ENCODE measurements around the gene HEG1.

GRCh38 chr3:124950026-124950425, 105.8 kb downstream of the HEG1 start:
- TF ChIP-seq YY1 (IDR thresholded peaks at IDR 0.05; ENCODE audit: low read depth, low read length), result no peak
- TF ChIP-seq, protein P1, sequence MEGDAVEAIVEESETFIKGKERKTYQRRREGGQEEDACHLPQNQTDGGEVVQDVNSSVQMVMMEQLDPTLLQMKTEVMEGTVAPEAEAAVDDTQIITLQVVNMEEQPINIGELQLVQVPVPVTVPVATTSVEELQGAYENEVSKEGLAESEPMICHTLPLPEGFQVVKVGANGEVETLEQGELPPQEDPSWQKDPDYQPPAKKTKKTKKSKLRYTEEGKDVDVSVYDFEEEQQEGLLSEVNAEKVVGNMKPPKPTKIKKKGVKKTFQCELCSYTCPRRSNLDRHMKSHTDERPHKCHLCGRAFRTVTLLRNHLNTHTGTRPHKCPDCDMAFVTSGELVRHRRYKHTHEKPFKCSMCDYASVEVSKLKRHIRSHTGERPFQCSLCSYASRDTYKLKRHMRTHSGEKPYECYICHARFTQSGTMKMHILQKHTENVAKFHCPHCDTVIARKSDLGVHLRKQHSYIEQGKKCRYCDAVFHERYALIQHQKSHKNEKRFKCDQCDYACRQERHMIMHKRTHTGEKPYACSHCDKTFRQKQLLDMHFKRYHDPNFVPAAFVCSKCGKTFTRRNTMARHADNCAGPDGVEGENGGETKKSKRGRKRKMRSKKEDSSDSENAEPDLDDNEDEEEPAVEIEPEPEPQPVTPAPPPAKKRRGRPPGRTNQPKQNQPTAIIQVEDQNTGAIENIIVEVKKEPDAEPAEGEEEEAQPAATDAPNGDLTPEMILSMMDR (IDR thresholded peaks at IDR 0.05; ENCODE audit: control extremely low read depth in 1 of 3, insufficient read depth in 1 of 3, low read depth in 1 of 3, low read length in 3 of 3), result no peak
- TF ChIP-seq POLR2A (IDR thresholded peaks at IDR 0.05; ENCODE audit: control extremely low read depth in 1 of 2, low read depth in 2 of 2, low read length in 2 of 2), result no peak
- TF ChIP-seq SP4 (IDR thresholded peaks at IDR 0.05; ENCODE audit: low read length), result no peak
- no peak for TF ChIP-seq SIRT6 (IDR thresholded peaks at IDR 0.05; ENCODE audit: low read length)
- no peak for TF ChIP-seq EP300 (IDR thresholded peaks at IDR 0.05; ENCODE audit: borderline replicate concordance in 1 of 2, low read depth in 2 of 2, low read length in 2 of 2)
- no peak for TF ChIP-seq KDM1A (IDR thresholded peaks at IDR 0.05; ENCODE audit: borderline replicate concordance, low read length)
- TF ChIP-seq SP1 (IDR thresholded peaks at IDR 0.05; ENCODE audit: low read depth, low read length), result no peak
- TF ChIP-seq EZH2 (IDR thresholded peaks at IDR 0.05; ENCODE audit: low read depth, low read length, severe bottlenecking), result no peak
- TF ChIP-seq MAFK (IDR thresholded peaks at IDR 0.05; ENCODE audit: low read depth, low read length), result no peak
- no peak for TF ChIP-seq RAD21 (IDR thresholded peaks at IDR 0.05 in 1 of 2, conservative IDR thresholded peaks at IDR 0.05 in 1 of 2; ENCODE audit: low read depth in 2 of 2, low read length in 2 of 2)
- TF ChIP-seq EGR1 (IDR thresholded peaks at IDR 0.05; ENCODE audit: borderline replicate concordance, low read depth, low read length), result no peak
- TF ChIP-seq KDM5A (IDR thresholded peaks at IDR 0.05; ENCODE audit: low read length), result no peak
- no peak for TF ChIP-seq SIX5 (IDR thresholded peaks at IDR 0.05; ENCODE audit: low read depth, low read length)

Data from H1 (cell line).